ENCODE results near the gene EFCAB14. TPM values are rescaled to one million over a fixed set of nuclear protein-coding genes. Genes with fewer than 3 reads are reported as not detected.

Gene EFCAB14
- total RNA-seq, 2 experiments from 2014 or later = 79.2 to 79.4 TPM

DNA sequence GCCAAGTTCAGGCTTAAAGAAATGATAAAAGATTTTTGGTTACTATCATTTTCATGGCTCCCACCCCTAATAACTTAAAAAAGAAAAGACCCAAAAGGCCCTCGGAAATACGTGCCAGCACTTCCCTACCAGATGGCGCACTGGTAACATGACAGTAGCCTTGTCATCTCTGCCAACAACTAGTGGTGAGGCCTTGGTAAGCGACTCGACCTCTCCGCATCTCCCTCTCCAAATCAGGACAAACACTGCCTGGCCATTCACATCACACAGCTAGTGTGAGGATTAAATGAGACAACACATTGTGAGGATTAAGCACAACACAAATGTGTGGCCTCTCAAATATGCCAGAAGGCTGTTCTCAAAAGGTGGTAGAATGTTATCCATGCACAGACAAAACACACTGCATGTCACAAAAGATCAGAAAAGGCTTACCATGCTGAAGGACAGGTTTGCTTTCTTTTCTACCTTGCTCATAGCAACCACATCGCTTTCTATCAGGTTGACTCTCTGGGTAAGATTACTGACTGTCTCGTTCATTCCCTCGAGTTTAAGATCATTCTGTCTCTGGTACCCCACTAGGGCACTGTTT lies 30.9 kb downstream of the EFCAB14 start:
- no peak overlapping the region for H3K4me3 Mint-ChIP-seq
- H3K36me3 Mint-ChIP-seq = peaks cover 64% of the 10 kb centered on the region
- CTCF ChIA-PET = interaction anchor here (1.6 to 1.8 kb wide), 2 partner anchors 11 to 166 kb away, joined by 4 to 5 read pairs; no protein-coding TSS in a partner anchor

GRCh38 chr1:46687093-46687659 lies 31.7 kb downstream of the EFCAB14 start:
- ATAC-seq (no peak), DNase-seq (no peak)
- CTCF ChIA-PET = interaction anchor here (1.8 kb wide), 1 partner anchor 165 kb away, joined by 4 read pairs; no protein-coding TSS in a partner anchor
- Mint-ChIP-seq H3K27me3 (no peaks in the 10 kb centered on the region), H3K27ac (no peak overlapping the region), H3K4me3 (no peak overlapping the region), H3K36me3 (peaks cover 66% of the 10 kb centered on the region), H3K9me3 (ENCODE audit: low read depth) (no peaks in the 10 kb centered on the region), H3K4me1 (peaks cover 7% of the 10 kb centered on the region)

More for the DNA sequence above, 30.9 kb downstream of the EFCAB14 start:
- DNase-seq (no peak), ATAC-seq (no peak)
- Mint-ChIP-seq H3K4me1 (peaks cover 7% of the 10 kb centered on the region), H3K27me3 (no peaks in the 10 kb centered on the region), H3K27ac (peak overlapping the region; percentile 45), H3K9me3 (ENCODE audit: low read depth) (no peaks in the 10 kb centered on the region)

GRCh38 chr1:46686255-46686654 lies 32.7 kb downstream of the EFCAB14 start:
- no peak for DNase-seq
- Mint-ChIP-seq H3K4me1 (peaks cover 7% of the 10 kb centered on the region), H3K36me3 (peaks cover 67% of the 10 kb centered on the region), H3K27me3 (no peaks in the 10 kb centered on the region), H3K27ac (no peak overlapping the region), H3K9me3 (ENCODE audit: low read depth) (no peaks in the 10 kb centered on the region), H3K4me3 (no peak overlapping the region)
- CTCF ChIA-PET = no interaction called here
- ATAC-seq = no peak

DNA sequence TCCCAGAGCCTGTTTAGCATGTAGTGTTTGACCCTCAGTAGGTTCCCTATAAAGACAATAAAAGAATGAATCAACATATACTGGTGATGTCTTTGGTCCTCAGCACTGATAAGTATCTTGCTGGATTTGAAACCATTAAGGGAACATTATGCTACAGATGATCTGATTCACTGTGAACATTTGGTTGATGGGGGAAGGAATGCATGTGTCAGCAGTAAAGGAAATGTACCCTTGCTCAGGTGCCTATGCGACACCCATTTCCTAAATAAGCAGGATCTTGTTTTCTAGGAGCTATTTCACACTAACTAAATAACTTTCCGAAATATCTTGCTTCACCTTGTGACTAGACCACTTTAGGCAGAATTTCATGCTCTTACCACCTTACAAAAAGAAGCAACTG lies 34.2 kb downstream of the EFCAB14 start:
- H3K36me3 Mint-ChIP-seq = peaks cover 69% of the 10 kb centered on the region

DNA sequence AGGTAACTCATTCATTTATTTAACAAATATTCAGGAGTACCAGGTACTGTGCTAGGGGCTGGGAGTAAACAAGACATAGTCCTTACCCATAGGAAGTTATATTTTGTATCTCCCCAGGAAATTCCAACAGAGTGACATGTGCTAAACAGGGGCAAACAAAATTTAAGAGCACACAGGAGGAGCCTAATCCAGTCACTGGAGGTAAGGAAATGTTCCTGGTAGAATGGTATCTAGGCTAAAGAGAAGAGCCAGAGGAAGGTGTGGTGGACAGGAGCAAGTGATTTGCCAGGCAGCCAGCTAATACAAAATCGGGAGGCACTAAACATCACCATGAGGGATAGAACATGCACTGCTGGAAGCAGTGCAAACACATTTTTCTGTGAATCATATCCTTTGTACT lies 36.9 kb downstream of the EFCAB14 start:
- peaks cover 61% of the 10 kb centered on the region for H3K36me3 Mint-ChIP-seq
- CTCF ChIA-PET = interaction anchor here (1.6 kb wide), 1 partner anchor 14 kb away, joined by 5 read pairs; the partner anchor contains the start of gene ATPAF1
- H3K9me3 Mint-ChIP-seq (ENCODE audit: low read depth) = no peaks in the 10 kb centered on the region
- no peak for ATAC-seq
- no peaks in the 10 kb centered on the region for H3K27me3 Mint-ChIP-seq
- peak overlapping the region; percentile 1 for H3K27ac Mint-ChIP-seq
- H3K4me1 Mint-ChIP-seq = peaks cover 7% of the 10 kb centered on the region
- no peak overlapping the region for H3K4me3 Mint-ChIP-seq
- no peak for DNase-seq

More for the DNA sequence above, 34.2 kb downstream of the EFCAB14 start:
- H3K27ac Mint-ChIP-seq = peak overlapping the region; percentile 50
- no peaks in the 10 kb centered on the region for H3K9me3 Mint-ChIP-seq (ENCODE audit: low read depth)
- ATAC-seq (no peak), DNase-seq (no peak)
- peaks cover 7% of the 10 kb centered on the region for H3K4me1 Mint-ChIP-seq
- H3K4me3 Mint-ChIP-seq = no peak overlapping the region
- CTCF ChIA-PET = interaction anchor here (1.2 kb wide), 1 partner anchor 17 kb away, joined by 3 read pairs; no protein-coding TSS in a partner anchor
- no peaks in the 10 kb centered on the region for H3K27me3 Mint-ChIP-seq

DNA sequence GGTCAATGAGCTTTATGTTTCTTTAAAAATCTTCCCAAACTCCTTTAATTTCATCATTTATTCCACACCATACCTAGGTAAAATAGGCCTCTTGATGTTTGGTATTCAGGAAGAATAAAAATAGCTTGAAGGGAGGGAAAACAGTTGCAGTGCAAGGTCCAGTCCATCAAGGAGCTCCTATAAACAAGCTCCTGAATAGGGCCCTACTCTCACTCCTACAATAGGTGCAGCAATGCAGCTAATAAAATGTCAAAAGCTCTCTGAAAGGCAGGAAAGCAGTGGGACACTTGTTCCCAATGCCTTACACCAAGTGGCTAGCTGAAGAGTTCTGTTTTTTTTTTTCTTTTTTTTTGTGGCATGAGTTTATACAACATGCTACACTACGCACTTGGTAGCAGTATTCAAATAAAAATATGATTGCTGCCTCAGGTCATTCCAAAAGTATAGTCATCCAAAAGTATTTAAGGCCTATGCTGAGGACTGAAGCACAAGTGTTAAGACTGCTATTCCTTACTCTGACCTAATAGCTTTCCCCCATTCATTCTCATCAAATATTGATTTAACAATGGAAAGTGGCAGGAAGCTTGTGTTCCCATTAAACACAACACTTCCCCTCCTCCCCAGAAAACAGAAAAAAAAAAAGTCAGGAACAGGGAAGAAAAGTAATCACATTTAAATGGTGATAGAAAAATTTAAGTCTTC lies 37.4 kb downstream of the EFCAB14 start:
- Mint-ChIP-seq H3K4me1 (peaks cover 11% of the 10 kb centered on the region), H3K9me3 (ENCODE audit: low read depth) (no peaks in the 10 kb centered on the region), H3K4me3 (no peak overlapping the region), H3K27me3 (no peaks in the 10 kb centered on the region), H3K36me3 (peaks cover 58% of the 10 kb centered on the region), H3K27ac (peak overlapping the region; percentile 18)
- CTCF ChIA-PET = interaction anchor here (1.6 kb wide), 1 partner anchor 14 kb away, joined by 5 read pairs; the partner anchor contains the start of gene ATPAF1
- ATAC-seq (no peak), DNase-seq (no peak)

DNA sequence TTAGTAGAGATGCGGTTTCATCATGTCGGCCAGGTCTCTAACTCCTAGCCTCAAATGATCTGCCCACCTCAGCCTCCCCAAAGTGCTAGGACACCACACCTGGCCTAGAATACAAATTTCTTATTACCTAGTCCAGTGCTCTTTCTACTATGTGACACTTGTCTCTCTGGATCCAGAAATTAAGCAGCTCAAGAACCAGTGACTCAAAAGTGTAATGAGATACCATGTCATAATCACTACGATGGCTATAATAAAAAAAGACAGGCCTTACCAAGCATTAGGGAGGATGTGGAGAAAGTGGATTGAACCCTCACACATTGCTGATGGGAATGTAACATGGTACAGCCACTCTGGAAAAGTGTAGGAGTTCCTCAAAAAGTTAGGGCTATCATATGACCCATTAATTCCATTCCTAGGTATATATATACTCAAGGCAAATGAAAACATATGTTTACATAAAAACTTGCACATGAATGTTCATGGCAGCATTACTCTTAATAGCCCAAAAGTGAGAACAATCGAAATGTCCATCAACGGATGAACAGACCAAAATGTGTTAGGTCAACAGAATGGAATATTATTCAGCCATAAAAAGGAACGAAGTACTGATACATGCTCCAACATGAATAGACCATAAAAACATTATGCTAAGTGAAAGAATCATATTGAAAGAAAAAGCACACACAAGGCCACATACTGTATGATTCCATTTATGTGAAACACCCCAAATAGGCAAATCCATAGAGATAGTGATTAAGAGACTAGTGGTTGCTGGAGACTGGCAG lies 38.9 kb downstream of the EFCAB14 start:
- DNase-seq = no peak
- no peak overlapping the region for H3K27ac Mint-ChIP-seq
- CTCF ChIA-PET = no interaction called here
- peaks cover 55% of the 10 kb centered on the region for H3K36me3 Mint-ChIP-seq
- no peak for ATAC-seq
- no peaks in the 10 kb centered on the region for H3K27me3 Mint-ChIP-seq
- H3K9me3 Mint-ChIP-seq (ENCODE audit: low read depth) = no peaks in the 10 kb centered on the region
- no peak overlapping the region for H3K4me3 Mint-ChIP-seq
- peaks cover 23% of the 10 kb centered on the region for H3K4me1 Mint-ChIP-seq

DNA sequence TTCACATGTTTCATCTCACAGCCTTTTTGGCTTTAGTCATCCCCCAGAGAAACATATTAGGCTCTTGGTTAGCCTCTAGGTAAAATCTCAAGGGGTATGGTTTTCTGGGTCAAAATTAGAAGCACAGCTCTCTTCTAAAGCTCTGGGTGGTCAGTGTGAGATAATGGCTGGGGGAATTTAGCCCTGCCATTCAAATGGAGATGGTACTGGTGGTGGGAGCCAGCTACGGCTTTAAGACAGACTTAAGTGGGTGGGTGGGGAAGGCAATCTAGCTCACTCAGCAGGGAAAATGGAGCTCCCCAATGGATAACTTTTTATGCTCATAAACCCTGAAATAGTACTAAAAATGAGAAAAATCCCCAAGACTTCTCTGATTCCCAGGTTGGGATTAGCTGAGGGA lies 41.6 kb downstream of the EFCAB14 start:
- no peak for ATAC-seq
- Mint-ChIP-seq H3K4me1 (peaks cover 39% of the 10 kb centered on the region), H3K9me3 (ENCODE audit: low read depth) (no peaks in the 10 kb centered on the region), H3K36me3 (peaks cover 41% of the 10 kb centered on the region), H3K27me3 (no peaks in the 10 kb centered on the region), H3K4me3 (no peak overlapping the region), H3K27ac (peak overlapping the region; percentile 94)
- no peak for DNase-seq
- CTCF ChIA-PET = interaction anchor here (0.8 to 2.8 kb wide), 10 partner anchors 10 to 637 kb away, joined by 3 to 12 read pairs (median 4); partner anchors contain the start of genes ATPAF1, MKNK1, MOB3C and STIL

- CTCF ChIA-PET = interaction anchor here (0.8 to 2.8 kb wide), 10 partner anchors 9 to 150 kb away, joined by 3 to 12 read pairs (median 6); partner anchors contain the start of genes ATPAF1, MKNK1 and MOB3C
- H3K4me1 Mint-ChIP-seq = peaks cover 39% of the 10 kb centered on the region
- peaks cover 36% of the 10 kb centered on the region for H3K36me3 Mint-ChIP-seq
- H3K27me3 Mint-ChIP-seq = no peaks in the 10 kb centered on the region
- ATAC-seq (no peak), DNase-seq (no peak)
- H3K4me3 Mint-ChIP-seq = peak overlapping the region; percentile 34
- no peaks in the 10 kb centered on the region for H3K9me3 Mint-ChIP-seq (ENCODE audit: low read depth)
- H3K27ac Mint-ChIP-seq = peak overlapping the region; percentile 94
Measured at GRCh38 chr1:46676531-46676930, 42.4 kb downstream of the EFCAB14 start.

GRCh38 chr1:46675549-46676314 lies 43.2 kb downstream of the EFCAB14 start:
- Mint-ChIP-seq H3K9me3 (ENCODE audit: low read depth) (no peaks in the 10 kb centered on the region), H3K27me3 (no peaks in the 10 kb centered on the region), H3K4me1 (peaks cover 39% of the 10 kb centered on the region), H3K36me3 (peaks cover 31% of the 10 kb centered on the region), H3K4me3 (peak overlapping the region; percentile 34), H3K27ac (peak overlapping the region; percentile 94)
- DNase-seq = no peak
- CTCF ChIA-PET = interaction anchor here (1.2 to 2.8 kb wide), 7 partner anchors 8 to 150 kb away, joined by 3 to 12 read pairs (median 7); partner anchors contain the start of genes ATPAF1 and MKNK1
- peak; percentile 91 for ATAC-seq

GRCh38 chr1:46673749-46674182 lies 45.1 kb downstream of the EFCAB14 start:
- Mint-ChIP-seq H3K9me3 (ENCODE audit: low read depth) (no peaks in the 10 kb centered on the region), H3K4me1 (peaks cover 39% of the 10 kb centered on the region), H3K4me3 (no peak overlapping the region), H3K27ac (peak overlapping the region; percentile 70), H3K27me3 (no peaks in the 10 kb centered on the region), H3K36me3 (peaks cover 18% of the 10 kb centered on the region)
- CTCF ChIA-PET = interaction anchor here (1.0 kb wide), 1 partner anchor 59 kb away, joined by 4 read pairs; no protein-coding TSS in a partner anchor
- ATAC-seq (peak; percentile 67), DNase-seq (peak; percentile 60)

DNA sequence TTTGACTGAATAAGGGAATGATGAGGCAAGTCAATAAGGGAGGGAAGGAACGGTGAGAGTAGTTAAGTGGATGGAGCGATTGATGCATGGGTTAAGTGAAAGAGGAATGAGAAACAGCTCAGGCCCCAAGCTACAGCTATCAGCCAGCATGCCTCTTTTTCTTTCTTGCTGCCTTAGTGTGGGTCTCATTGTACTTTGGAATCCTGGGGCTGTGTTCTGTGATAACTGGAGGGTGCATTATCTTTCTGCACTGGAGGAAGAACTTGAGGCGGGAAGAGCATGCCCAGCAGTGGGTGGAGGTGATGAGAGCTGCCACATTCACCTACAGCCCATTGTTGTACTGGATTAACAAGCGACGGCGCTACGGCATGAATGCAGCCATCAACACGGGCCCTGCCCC lies 46.2 kb downstream of the EFCAB14 start:
- no peak overlapping the region for H3K27ac Mint-ChIP-seq
- H3K4me1 Mint-ChIP-seq = peaks cover 39% of the 10 kb centered on the region
- no peak overlapping the region for H3K4me3 Mint-ChIP-seq
- CTCF ChIA-PET = interaction anchor here (1.0 kb wide), 1 partner anchor 58 kb away, joined by 4 read pairs; no protein-coding TSS in a partner anchor
- ATAC-seq (no peak), DNase-seq (no peak)
- H3K36me3 Mint-ChIP-seq = peaks cover 13% of the 10 kb centered on the region
- H3K9me3 Mint-ChIP-seq (ENCODE audit: low read depth) = no peaks in the 10 kb centered on the region
- H3K27me3 Mint-ChIP-seq = no peaks in the 10 kb centered on the region

Data from activated CD8-positive, alpha-beta memory T cell treated with anti-CD3 and anti-CD28 coated beads, Interleukin-2, amount 10 ng/mL, durations not matched to agents 7 days and 5 days (primary cell).